Measurements from ENCODE around the gene SLC24A5. TPM values are rescaled to one million over a fixed set of nuclear protein-coding genes. Genes with fewer than 3 reads are reported as not detected.

The SLC24A5 gene
- total RNA-seq, 1 experiment from 2014 or later: not detected

DNA sequence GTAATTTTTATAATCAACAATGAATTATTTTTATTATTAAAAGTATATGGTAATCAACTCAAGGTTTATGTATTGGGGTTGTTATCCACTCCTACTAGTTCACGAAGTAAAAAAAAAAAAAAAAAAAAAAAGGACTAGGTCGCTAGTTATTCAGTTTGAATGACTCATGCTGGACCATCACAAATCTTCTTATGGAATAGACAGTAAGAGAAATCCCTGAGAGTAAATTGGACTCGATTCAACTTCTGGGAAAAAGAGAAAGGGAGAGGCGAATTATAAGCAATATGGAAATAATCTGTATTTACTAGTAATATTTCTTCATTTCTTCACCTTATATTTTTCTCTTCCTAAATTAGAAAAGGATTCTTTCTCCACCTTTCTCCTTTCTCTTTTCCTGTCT lies 55.3 kb downstream of the SLC24A5 start:
- POLR2A ChIA-PET: no interaction called here
- DNase-seq (ENCODE audit: low read depth, low spot score) (no peak), ATAC-seq (no peak)
- Histone ChIP-seq H3K36me3 (ENCODE audit: control insufficient read depth, insufficient read depth, low read length) (no peaks in the 10 kb centered on the region), H3K9me3 (ENCODE audit: control insufficient read depth, insufficient read depth, low read depth, low read length) (no peaks in the 10 kb centered on the region), H3K27ac (ENCODE audit: low read length) (0 out of 2 replicates have a peak overlapping the region, but pooled peaks have one; percentile 86), H3K4me3 (ENCODE audit: low read depth in 2 of 2, low read length in 2 of 2) (peak overlapping the region in 1 of 2 experiments; percentile 72; a peak in 2 of 4 replicates), H3K4me1 (ENCODE audit: control insufficient read depth, insufficient read depth, low read length) (peaks cover 14% of the 10 kb centered on the region; the same call in 1 of the 2 replicates), H3K27me3 (ENCODE audit: control insufficient read depth, insufficient read depth, low read length) (no peaks in the 10 kb centered on the region)
- in situ Hi-C loops (cut with HindIII; ENCODE audit: low pct_unique_long_range_greater_than_20kb, low sequenced_read_pairs) (no loop called here), intact Hi-C loops (cut with micrococcal nuclease; ENCODE audit: unreplicated experiment) (no loop called here)
- BruUV-seq (replicated peaks): no TSS peak
- TF ChIP-seq TCF7L2 (IDR thresholded peaks at IDR 0.05; ENCODE audit: low read depth, low read length) (no peak), REST (IDR thresholded peaks at IDR 0.05; ENCODE audit: insufficient read depth in 1 of 2, low read depth in 2 of 2, low read length in 1 of 2) (no peak), CTCF (IDR thresholded peaks at IDR 0.05) (no peak), POLR2AphosphoS5 (IDR thresholded peaks at IDR 0.05; ENCODE audit: low read depth, low read length) (no peak), SIN3A (IDR thresholded peaks at IDR 0.05; ENCODE audit: borderline replicate concordance, insufficient read depth, low read depth, low read length) (no peak)
- CTCF ChIA-PET: no interaction called here

- CTCF ChIA-PET: no interaction called here
- POLR2A ChIA-PET: no interaction called here
- H3K4me1 ChIP-seq (ENCODE audit: control insufficient read depth, insufficient read depth, low read length): peaks cover 14% of the 10 kb centered on the region; the same call in 1 of the 2 replicates
- no peak for ATAC-seq
- H3K4me3 ChIP-seq (ENCODE audit: low read depth in 2 of 2, low read length in 2 of 2): peak overlapping the region; percentile 72 to 73
- in situ Hi-C loops (cut with HindIII; ENCODE audit: low pct_unique_long_range_greater_than_20kb, low sequenced_read_pairs): no loop called here
- no peaks in the 10 kb centered on the region for H3K9me3 ChIP-seq (ENCODE audit: control insufficient read depth, insufficient read depth, low read depth, low read length)
- H3K36me3 ChIP-seq (ENCODE audit: control insufficient read depth, insufficient read depth, low read length): no peaks in the 10 kb centered on the region
- intact Hi-C loops (cut with micrococcal nuclease; ENCODE audit: unreplicated experiment): no loop called here
- DNase-seq (ENCODE audit: low read depth, low spot score): no peak
- H3K27ac ChIP-seq (ENCODE audit: low read length): peak overlapping the region; percentile 86
- TF ChIP-seq POLR2AphosphoS5 (IDR thresholded peaks at IDR 0.05; ENCODE audit: low read depth, low read length): no peak
- TF ChIP-seq REST (IDR thresholded peaks at IDR 0.05; ENCODE audit: insufficient read depth in 1 of 2, low read depth in 2 of 2, low read length in 1 of 2): no peak
- TF ChIP-seq SIN3A (IDR thresholded peaks at IDR 0.05; ENCODE audit: borderline replicate concordance, insufficient read depth, low read depth, low read length): no peak
- TF ChIP-seq TCF7L2 (IDR thresholded peaks at IDR 0.05; ENCODE audit: low read depth, low read length): no peak
- no peak for TF ChIP-seq CTCF (IDR thresholded peaks at IDR 0.05)
- BruUV-seq (replicated peaks): TSS peak; percentile 74
- no peaks in the 10 kb centered on the region for H3K27me3 ChIP-seq (ENCODE audit: control insufficient read depth, insufficient read depth, low read length)
These were observed 56.2 kb downstream of the SLC24A5 start for GRCh38 chr15:48176957-48177356.

All from Panc1 (cell line).